GM12891 (cell line): ENCODE measurements around the gene NCOA6.

ENCODE experiments used
- POLR2A ChIP-seq: IDR thresholded peaks from 2 replicates; pipeline ENCODE4 v1.6.1; 2011; ENCODE audit warnings: low read depth, low read length, control low read depth
- POU2F2 ChIP-seq: IDR thresholded peaks from 2 replicates; pipeline ENCODE4 v1.6.1; 2011; ENCODE audit warnings: low read depth, mild to moderate bottlenecking, control low read depth, low read length, moderate library complexity
- TAF1 ChIP-seq: IDR thresholded peaks from 2 replicates; pipeline ENCODE4 v1.6.1; 2011; ENCODE audit warnings: low read depth, low read length, control low read depth

- TF ChIP-seq POLR2A (no peak), POU2F2 (no peak), TAF1 (no peak)
Observed at GRCh38 chr20:34675561-34675960, 149.9 kb downstream of the NCOA6 start.
